SH-SY5Y (cell line): ENCODE data around the gene MYH9.

Source experiments
- GATA2 ChIP-seq: IDR thresholded peaks from 2 replicates; pipeline ENCODE4 v1.6.1; 2011; ENCODE audit warnings: mild to moderate bottlenecking, low read depth, low read length
- GATA3 ChIP-seq: IDR thresholded peaks from 2 replicates; pipeline ENCODE4 v1.6.1; 2011; ENCODE audit warnings: low read depth, mild to moderate bottlenecking, low read length, moderate library complexity

MYH9 gene

DNA sequence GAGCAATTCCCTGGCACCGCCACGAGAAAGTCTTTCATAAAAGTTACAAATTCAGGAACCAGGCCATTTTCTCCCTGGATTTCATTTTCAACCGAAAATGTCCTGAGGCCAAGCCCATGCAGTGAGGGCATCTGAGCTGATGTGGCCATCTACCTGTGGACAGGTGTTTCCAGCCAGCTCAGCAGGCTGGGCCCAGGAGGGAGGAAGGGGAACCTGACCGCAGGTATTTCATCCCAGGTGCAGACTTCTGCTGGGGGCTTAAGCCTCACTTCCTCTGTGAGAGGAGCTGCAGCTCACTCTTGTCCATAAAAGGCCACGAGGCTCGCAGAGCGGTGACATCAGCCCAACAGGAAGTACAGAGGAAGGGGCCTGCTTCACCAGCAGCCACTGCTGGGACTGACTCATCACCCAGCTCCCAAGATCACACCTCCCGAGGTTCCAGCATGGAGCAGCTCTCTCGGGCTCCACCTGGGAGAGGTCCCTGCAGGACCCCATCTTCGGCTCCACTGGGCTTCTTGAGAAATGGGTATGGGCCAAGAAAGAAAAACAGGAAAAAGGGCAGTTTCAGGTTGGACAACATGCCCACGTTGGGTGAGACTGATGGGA, 56.4 kb downstream of the MYH9 start:
- TF ChIP-seq GATA3 (no peak), GATA2 (no peak)

DNA sequence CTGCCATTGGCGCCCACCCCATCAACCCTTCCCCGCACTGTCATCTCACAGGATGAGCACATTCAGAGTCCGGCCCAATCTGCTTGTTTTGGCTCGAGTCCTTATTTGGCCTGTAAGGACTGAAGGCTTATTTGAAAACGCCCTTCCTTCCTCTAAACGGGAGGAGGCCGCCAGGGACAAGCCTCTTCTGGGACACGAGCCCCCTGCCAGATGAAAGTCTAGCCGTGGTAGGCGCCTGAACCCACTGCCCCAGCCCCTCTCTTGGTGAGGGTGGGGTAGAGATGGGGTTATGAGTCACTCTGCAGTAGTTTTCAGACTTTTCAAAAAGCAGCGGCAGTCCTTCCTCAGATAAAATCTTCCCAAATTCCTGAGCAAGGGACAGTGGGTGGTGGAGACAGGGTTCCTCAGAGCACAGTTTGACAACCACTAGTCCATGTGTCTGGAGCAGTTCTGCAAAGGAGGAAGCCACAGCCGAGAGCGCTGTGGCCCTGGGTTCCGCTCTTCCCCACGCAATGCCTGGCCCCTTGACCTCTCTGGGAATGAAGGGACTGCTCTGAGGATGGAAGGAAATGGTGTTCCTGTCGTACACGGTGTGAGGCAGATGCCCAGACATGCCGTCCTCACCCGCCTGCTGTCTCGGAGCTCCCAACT, 57.0 kb downstream of the MYH9 start:
- TF ChIP-seq GATA2 (no peak), GATA3 (no peak)

DNA sequence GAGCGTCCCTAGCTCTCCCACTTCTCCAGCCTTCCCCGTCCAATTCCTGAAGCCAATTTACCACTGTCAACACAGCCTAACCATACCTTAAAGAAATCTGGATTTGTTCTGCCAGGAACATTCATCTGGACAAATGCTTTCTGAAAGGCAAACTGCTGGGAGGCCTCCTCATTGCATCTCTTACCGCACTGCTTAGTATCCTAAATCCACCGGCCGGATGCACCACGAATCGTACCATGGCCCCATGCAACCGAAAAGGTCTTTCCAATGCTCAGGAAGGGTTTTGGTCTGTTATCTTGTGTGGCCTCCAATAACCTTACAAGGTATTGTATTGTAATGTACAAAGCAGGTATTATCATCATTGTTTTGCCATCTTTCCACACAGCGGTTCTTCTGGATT, 57.6 kb downstream of the MYH9 start:
- no peak for TF ChIP-seq GATA2
- no peak for TF ChIP-seq GATA3

DNA sequence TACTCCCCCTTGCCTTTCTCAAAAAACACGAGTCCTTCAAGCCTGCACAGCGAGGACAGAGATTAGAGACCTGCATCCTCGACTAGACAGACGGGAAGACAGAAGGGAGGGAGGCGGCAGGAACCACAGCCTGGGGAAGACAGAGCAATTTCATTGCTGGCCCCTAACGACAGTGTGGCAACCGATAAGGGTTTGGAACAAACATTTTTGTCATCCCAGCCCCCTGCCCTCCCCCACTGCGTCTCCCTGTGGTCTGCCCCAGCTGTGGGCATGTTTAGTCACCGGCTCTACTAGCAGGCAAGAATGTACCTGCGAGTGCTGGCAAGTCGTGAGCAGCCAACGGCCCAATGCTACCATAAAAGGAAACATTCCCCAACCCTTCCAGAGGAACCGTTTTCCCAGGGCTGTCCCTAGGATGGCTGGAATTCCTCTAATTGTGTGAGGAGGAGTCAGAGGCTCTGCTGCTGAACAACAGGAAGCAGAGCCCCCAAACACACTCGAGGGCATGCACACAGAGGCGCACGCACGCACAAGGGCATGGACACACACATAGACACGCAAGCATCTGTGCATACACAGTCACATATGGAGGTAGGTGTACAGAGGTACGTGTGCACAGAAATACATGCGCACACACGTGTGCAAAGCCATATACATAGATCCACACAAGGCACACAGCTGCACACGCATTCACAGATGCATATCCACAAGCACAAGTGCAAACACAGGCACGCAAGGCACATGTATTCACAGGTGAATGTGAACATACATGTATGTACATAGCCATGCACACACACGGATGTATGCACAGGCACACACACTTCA, 58.3 kb downstream of the MYH9 start:
- no peak for TF ChIP-seq GATA2

DNA sequence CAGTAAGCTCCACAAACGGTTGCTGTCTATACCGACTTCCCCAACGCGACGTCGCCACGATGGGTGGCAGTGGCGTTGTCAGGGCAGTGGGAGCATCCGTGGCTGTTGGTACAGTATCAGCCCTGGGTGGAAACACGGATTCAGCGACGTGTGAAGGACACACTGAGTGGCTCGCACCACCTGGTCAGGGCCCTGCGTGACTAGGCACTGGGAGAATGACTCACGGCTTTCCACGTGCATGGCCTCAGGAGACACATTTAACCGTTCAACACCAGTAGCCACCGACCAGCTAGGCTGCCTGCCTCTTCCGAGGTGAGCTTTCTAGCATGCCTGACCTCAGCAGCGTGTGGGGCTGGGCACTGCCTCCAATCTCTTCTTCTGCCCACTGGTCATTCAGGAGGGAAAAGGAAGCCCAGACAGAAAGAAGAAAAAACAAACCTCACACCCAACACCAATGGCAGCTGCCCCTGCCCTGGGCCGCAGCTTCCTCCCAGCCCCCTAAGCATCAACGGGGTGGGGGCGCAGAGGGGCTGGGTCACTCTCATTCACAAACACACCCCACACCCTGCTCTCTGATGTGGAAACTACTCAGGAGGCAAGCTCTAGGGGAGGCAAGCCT, 59.0 kb downstream of the MYH9 start:
- no peak for TF ChIP-seq GATA2
- TF ChIP-seq GATA3: no peak

DNA sequence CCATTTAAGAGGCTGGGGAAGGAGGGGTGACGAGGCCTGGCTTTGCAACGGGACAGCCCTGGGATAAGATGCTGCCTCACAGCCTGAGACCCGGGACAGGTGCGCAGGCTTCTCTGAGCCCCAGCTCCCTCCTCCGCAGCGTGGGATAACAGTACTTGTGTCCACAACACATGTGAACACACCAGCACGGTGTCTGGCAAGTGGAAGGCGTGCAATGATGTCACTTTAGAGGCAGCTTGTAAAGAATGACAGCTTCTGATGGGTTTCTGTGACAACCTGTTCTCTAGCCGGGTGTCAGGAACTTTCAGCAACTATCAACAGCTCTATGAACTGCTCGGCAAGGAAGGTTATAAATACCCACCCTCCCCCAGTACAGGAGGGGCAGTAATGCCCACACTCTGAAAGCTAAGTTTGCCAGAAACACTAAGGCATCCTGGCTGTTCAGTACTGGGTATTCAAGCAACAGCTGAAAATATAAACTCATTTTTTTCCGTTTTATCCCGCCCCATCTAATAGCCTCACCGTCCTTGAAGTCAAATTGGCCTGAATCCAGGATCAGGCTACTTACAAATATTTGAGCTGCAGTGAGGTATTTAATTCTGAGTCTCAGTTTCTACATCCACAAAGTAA, 59.7 kb downstream of the MYH9 start:
- TF ChIP-seq GATA2 (no peak), GATA3 (no peak)

DNA sequence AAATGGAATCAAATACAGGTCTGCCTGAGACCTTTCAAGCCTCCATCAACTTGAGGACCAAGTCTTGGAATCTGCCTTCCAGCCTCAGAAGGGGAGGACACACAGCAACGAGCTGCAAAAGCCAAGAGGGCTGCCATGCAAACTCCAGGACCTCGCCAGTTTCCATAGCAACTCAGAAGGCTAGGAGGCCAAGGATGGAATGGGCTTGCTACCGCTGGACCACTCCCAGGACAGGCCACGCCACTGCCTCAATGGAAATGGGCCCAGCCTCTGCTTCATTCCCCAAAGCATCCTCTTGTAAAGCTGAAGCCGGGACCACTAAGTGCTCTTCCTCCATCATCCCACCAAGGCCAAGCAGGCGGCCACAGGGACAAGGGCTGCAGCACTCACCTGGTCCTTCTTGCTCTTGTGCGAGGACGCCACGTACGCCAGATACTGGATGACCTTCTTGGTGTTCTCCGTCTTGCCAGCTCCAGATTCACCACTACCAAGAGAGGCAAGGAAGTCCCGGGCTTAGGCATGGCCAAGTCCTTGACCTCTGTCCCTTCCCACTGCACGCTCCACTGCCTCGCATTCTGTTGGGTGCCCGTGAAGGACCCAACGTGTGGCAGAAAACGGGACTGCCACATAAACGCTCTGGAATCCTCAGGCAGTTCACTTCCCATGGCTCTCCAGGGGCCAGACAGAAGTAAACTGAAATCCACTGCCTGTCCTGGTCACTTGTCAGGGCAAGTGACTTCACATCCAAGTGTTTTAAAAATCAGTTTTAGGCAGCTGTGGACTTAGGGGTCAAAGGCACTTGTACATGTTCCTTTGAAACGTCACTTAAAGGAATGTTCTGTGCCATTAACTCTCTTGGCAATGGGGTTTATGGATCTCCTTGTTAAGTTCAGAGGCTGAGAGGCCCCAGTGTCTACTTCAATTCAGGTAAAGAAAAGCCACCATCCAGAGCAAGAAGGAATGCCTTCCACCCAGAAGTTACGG, 61.3 kb downstream of the MYH9 start:
- no peak for TF ChIP-seq GATA2
- no peak for TF ChIP-seq GATA3

DNA sequence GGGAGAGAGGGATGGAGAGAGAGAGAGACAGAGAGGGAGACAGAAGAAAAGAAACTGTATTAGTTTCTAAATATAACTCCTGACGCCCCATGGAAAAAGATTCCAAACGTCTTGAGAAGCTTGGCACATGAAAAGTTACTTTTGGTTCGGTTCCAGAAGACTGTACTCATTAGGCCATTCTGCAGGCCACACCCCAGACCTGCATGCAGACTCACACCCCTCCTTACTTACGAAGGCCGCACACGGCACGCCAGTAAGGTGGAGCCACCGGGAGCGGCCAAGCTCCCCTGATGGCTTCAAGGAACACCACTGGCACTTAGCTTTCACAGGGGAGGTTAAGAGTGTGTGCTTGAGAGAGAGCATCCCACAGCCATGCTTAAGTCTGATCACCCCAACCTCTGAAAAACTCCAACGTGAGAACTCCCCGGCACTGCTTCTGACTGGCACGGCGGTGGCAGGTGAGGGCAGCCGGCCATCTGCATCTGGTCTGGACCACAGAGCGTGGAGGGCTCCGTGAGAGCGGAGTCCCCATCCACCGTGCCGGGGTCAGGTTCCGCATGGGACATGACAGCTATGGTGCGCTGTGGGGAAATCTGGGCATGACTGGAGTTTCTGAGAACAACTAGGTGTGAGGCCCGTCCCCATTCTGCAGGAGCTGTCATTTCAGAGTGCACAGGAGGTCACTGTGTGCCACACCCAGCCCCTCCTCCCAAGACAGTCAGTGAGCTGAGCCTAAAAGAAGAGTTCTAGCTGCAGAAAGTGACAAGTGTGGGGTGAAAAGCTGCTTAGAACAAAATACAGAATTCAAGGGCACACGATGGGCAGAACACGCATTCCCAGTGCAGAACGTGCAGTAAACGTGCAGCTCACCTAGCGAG, 62.4 kb downstream of the MYH9 start:
- TF ChIP-seq GATA2 (no peak), GATA3 (no peak)

DNA sequence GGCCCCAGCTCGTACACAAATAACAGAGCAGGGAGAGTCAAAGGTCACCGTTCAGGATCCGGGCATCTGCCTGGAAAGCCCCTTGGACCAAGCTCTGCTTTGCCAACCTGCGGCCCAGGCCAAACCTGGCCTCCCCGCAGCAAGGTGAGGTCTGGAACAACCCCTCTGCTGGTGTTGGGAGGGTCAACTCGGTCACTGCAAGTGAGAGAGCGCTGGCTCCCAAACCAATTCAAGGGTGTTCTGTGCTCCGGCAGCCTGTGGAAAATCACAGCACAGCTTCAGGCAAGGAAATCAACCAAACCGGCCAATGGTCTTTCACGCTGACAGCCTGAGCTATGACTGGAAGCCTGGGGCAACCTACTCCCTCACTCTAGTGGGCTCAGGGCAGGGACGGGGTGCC, 63.4 kb downstream of the MYH9 start:
- TF ChIP-seq GATA2 (no peak), GATA3 (no peak)

DNA sequence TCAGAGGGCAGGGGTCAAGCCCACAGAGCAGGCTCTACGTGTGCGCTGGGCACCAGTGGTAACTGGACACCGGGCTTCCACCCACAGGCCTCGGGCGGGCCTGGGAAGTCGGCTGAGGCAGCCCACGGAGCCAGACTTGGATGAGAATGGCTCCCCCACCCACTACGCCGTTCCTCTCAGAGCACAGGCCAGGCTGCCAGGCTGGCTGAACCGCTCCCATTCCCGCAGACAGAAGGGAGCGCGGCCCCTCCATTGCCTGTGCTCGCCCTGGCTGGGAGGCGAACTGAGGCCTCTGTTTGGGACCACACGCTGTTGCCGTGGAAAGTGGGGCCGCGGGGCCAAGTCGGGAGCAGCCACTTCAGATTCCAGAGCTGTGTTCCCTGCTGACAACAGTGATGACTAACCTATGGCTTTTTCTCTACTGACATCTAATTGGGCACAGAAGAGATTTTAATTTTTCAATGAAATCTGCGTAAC, 63.9 kb downstream of the MYH9 start:
- TF ChIP-seq GATA2: no peak
- no peak for TF ChIP-seq GATA3

DNA sequence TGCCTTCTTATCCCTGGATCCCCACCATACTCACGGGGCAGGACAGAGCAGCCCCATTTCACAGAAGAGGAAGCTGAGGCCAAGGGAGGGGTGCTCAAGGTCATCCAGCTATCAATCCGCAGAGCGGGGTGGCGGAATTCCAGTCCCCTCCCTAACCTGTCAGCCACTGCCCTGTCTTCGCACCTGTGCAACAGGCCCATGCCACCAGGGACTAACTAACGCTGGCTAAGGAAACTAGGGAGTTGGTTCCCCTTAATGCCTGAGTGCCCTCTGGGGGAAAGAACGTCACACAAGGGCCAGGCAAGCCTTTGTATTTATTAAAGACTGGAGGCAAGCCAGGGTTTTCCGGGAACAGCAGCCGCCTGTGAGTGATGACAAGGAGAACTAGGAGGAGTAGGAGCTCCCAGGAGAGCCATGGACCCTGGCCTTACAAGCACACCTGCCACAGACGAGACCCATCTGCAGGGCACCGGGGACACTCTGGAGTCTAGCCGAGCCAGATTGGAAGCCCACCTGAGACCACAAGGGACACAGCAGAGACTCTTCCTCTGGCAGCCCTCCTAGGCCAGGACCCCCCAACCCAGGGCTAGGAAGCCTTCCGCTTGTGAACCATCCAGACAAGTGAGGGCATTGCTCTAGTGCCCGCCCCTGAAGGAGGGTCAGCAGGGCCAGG, 64.4 kb downstream of the MYH9 start:
- no peak for TF ChIP-seq GATA3
- TF ChIP-seq GATA2: no peak

DNA sequence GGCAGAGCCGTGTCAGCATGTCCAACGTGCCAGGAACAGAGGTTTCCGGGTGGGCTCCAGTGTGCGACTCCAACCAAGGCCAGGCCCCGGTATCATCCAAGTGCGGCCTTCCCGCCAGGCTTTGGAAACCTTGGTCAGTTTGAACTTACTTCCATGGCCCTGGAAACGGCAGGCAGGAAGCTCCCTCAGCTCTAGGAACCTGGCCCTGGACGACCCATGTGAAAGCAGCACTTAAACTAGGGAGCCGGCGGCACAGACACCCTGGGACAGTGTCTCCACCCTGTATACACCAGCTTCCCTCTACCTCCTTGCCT, 65.2 kb downstream of the MYH9 start:
- TF ChIP-seq GATA2: no peak
